Measurements from ENCODE around the gene PPIA.
A peak's percentile ranks its signal among the peaks of the same experiment; 100 is the strongest.
"Not testable (repeated sequence)": the region's sequence is repeated elsewhere in the genome, so short reads cannot be mapped to it uniquely, and the experiment has no call there.

Gene PPIA

DNA sequence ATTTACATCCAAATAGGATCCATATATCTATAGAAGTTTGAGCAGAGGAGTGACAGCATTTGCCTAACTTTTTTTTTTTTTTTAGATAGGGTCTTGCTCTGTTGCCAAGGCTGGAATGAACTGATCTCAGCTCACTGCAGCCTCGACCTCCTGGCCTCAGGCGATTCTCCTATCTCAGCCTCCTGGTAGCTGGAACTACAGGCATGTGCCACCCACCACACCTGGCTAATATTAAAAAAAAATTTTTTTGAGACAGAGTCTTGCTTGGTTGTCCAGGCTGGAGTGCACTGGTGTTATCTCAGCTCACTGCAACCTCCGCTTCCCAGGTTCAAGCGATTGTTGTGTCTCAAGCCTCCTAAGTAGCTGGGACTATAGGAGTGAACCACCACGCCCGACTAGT lies 15.1 kb downstream of the PPIA start:
- intact Hi-C loops (cut with DNase I) = no loop called here
- no peak for DNase-seq

DNA sequence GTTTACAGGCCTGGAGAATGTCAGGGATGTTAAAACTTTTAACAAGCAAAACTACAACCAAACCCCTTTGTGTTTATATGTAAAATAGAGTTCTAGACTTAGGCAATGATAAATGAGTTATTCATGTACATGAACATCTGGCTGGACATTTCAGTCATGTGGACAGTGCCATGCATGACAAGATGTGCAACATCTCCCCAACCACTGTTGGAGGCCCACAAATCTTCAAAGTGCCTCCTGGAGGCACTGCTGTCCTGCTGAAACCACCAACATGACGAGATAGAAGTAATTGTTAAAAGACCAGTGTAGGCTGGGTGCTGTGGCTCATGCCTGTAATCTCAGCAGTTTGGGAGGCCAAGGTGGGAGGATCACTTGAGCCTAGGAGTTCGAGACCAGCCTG lies 18.4 kb downstream of the PPIA start:
- intact Hi-C loops (cut with DNase I) = no loop called here
- no peak for DNase-seq

DNA sequence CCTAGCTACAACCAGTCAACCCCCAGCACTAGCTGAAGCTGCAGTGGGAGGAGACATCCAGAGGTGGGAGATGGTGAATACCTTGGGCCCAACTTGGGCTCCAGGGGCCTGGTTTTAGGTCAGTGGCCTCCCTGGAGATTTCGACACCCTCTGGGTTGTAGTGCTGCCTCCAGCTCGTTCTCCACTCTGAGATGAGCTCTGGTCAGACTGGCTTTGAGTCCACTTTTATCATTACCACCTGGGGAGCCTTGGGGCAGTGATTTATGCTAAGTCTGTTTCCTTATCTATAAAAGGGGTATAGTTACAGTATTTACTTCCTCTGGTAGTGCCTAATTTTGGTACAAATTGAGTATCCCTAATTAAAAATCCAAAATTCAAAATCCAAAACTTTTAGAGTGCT lies 22.8 kb downstream of the PPIA start:
- DNase-seq = no peak
- intact Hi-C loops (cut with DNase I) = no loop called here

DNA sequence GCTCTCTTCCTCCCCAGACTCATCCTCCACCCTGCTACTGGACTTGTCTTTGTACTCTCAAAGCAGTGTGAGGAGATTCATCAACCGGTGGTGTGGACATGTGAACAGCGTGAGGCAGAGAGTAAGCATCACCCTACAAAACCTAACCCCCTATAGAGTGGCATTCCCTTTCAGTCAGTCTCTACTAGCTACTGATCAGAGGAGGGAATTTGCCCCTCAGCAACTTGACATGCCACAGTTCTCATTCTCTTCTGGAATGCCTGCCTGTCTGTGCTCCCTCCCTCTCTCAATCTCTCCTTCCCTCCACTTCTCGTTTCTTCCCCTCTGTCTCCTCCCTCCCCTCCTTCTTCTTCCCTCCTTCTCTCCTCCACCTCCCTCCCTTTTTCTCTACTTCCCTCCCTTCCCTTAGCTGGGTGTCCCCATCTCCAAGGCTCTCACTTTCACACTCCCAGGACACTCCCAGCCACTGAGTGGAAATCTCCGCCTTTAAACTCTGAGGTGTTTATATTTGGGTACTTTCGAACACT lies 26.8 kb downstream of the PPIA start:
- intact Hi-C loops (cut with DNase I) = no loop called here
- no peak for DNase-seq

DNA sequence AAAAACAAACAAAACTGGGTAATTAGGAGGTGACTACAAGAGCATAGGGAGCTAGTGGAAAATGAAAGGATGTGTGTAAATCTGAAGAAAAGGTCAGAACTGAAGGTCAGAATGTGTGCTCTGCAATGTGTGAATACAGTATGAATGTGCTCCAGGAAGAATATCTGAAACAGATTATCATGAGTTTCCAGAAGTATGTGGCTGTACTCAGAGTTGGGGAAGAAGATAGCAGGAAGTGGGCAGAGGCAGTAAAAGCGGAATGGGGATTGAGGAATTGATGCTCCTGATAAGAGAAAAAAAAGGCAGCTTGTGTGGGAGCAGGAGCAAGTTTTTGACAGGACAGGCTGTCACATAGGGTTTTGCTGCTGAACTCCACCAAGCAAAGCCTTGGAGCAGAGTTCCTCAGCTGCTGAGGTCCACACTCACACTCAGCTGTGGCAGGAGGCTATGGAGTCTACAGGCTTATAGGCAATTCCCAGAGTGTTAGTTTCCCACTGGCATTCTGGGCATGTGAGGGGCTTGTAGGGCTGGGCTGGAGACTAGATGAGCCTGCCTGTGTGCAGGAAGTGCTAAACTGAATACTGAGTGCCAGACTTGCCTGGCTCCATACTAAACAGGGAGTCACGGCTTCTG lies 28.5 kb downstream of the PPIA start:
- no peak for DNase-seq
- intact Hi-C loops (cut with DNase I) = no loop called here

DNA sequence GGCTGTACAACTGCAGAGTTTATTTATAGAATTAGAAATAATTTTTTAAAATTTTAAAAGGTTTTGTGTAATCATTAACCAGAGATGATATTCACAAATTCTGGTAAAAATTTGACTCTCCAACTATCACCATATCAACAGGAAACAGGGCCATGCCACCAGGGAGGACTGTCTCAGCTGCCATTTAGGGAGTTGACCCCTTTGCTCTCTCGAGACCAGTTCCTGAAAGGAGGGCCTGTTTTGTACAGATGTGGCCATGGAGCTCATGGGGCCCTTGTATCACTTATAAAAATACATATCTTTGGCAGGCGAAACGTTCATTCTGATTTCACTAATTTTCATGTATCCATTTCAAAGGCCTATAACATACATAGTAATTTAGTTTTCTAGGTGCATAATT lies 31.1 kb downstream of the PPIA start:
- intact Hi-C loops (cut with DNase I) = no loop called here

DNA sequence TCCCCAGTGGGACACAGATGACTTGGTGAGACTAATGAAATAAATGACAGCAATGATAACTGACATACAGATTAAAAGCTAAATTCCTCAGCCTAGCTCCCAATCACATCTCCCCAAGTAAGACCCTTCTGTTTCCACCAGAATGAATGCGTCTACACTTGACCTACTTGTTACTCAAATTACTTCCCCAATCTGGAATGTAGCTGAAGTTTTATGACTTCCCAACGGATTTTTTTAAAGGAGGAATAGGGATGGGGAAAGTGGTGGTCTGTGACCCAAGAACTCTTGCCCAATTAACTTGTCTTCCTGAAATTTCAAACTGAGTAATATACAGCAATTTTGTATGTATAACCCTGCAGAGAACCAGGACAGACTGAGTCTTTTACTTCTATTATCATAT lies 42.3 kb downstream of the PPIA start:
- intact Hi-C loops (cut with DNase I) = no loop called here
- DNase-seq = no peak

More for the DNA sequence above, 31.1 kb downstream of the PPIA start:
- no peak for DNase-seq

DNA sequence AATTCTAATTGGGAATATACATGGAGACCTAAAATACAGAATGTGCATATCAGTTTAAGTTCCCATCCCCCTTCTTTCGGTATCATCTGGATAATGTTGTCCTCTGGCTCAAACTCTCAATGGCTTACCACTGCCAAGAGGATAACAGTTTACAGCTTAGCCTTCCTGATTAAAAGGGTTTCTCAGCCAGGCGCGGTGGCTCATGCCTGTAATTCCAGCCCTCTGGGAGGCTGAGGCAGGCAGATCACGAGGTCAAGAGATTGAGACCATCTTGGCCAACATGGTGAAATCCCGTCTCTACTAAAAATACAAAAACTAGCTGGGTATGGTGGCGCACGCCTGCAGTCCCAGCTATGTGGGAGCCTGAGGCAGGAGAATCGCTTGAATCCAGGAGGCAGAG lies 46.2 kb downstream of the PPIA start:
- intact Hi-C loops (cut with DNase I) = not testable (repeated sequence)

DNA sequence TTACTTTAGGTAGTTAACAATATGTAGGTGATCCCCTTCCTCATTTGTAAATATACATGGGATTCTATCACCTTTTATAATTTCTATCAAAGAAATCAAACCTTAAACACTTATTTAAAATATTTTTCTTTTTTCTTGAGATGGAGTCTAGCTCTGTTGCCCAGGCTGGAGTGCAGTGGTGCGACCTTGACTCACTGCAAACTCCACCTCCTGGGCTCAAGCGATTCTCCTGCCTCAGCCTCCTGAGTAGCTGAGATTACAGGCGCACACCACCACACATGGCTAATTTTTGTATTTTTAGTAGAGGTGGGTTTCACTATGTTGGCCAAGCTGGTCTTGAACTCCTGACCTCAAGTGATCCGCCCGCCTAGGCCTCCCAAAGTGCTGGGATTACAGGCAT lies 47.0 kb downstream of the PPIA start:
- intact Hi-C loops (cut with DNase I); DNase-seq: not testable (repeated sequence)

More for the DNA sequence above, 46.2 kb downstream of the PPIA start:
- not testable (repeated sequence) for DNase-seq

DNA sequence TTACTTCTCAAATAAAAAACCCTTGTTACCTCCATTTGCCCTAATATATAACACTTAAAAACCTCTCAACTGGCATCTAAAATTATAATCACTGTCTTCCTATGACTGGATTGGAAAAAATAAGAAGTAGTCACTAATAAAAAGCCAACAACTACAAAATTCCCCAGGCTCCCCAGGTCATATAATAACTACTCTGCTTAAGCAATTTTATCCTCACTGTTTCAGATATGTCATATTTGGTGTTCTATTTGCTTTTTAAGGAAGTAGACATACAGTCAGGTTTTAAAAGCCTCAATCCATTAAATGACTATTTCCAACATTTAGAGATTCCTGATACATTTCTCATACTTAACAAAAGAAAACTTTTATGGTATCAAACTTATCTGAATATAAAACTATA lies 49.0 kb downstream of the PPIA start:
- intact Hi-C loops (cut with DNase I) = loop anchor here (5.0 kb wide), 3 partner anchors 98 to 258 kb away; partner anchors contain the start of genes OGDH and ZMIZ2
- DNase-seq = no peak

DNA sequence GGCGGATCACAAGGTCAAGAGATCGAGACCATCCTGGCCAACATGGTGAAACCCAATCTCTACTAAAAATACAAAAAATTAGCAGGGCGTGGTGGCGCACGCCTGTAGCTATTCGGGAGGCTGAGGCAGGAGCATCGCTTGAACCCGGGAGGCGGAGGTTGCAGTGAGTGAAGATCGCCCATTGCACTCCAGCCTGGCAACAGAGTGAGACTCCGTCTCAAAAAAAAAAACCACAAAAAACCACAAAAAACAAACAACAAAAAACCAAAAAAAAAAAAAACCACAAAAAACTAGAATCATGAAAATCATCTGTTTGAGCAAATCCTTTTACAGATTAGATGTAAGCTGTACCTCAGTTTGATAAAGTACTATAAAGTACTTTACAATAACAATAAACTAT lies 49.9 kb downstream of the PPIA start:
- intact Hi-C loops (cut with DNase I) = loop anchor here (5.0 kb wide), 3 partner anchors 99 to 259 kb away; partner anchors contain the start of genes OGDH and ZMIZ2
- not testable (repeated sequence) for DNase-seq

DNA sequence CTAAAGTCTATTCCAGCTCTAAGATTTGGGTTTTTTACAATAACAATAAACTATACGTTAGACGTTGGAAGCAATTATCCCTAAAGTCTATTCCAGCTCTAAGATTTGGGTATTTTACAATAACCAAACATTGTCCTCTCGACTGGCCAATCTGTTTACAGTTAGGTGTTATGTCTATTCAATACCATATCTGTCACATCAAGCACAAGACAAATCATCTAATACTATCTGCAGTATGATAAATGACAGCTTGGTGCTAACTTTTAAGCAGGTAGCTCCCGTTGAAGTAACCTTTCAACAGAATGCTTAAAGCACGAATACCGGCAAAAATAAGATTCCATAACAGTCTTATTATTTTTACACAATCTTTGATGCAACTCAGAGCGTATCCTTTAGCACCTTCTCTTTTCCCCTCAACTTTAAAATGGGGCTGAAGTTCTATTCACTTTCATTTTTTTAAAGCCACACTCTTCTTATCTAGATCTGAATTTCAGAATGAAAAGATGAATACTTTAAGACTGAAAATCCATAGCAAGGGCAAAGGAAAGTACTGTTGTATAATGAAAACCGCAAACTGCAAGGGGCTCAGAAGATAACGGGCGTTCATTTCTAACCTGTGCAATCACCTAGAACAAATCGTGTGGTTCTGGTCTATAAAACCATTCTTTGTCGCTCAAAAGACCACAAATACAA lies 50.5 kb downstream of the PPIA start:
- intact Hi-C loops (cut with DNase I) = loop anchor here (5.0 kb wide), 3 partner anchors 100 to 260 kb away; partner anchors contain the start of genes OGDH and ZMIZ2
- DNase-seq = no peak

DNA sequence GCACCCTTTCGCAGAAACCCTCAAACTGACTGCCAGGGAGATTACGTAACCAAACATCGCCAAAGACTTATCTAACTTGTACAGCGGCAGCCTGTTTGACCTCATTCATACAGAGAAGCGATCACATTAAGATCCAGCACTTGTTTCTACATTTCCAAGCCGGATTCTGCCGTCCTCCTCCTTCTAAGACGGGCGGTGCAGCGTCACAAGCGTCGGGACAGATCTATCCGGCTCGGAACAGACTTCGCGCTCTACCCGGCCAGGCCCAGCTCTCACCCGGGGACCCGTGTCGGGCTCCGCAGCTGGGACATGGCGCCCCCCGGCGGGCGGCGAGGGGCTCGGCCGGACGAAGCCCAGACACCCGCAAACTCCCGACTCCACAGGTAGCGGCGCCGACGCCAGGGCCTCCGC lies 51.0 kb downstream of the PPIA start:
- intact Hi-C loops (cut with DNase I) = loop anchor here (5.0 kb wide), 3 partner anchors 100 to 260 kb away; partner anchors contain the start of genes OGDH and ZMIZ2
- peak; percentile 73 to 98 (median 81) for DNase-seq

DNA sequence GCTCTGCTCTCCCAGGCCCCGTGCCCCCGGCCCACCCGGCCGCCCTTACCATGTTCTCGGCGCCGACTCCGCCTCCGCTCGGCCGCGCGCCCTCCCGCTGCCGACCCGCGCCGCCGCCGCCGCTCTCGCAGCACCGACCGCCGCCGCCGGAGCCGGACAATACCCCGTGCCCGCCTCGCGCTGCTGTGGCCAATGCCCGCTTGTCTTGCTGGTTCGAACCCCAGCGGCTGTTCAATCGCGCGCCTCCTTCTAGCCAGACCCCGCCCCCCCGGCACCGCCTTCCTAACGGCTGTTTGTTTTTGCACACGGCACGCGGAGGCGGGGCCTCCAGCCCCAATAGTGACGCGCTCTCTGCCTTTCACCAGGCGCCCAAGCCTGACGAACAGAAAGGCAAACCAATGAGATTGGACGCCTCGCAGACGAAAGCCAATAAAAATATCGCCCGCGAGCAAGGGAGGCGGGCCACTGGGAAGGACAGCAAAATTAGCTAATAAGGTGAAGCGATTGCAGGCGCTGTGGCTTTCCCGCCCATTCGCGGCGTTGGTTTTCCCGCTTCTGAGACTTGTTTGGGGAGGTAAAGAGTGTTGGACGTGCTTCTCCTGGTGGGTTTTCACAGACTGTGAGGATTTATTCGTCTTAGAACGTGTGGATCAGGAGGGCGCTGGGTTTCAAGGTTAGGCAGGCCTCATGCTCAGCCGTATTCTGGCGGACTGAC lies 51.6 kb downstream of the PPIA start, which contains the start of gene H2AZ2:
Gene H2AZ2 (minus strand): TSS at position 168 of the 715 bp plus-strand sequence. CDS start 116 bp downstream, at position 52.
- intact Hi-C loops (cut with DNase I) = loop anchor here (2.0 to 5.0 kb wide), 4 partner anchors 51 to 261 kb away; partner anchors contain the start of genes OGDH, PPIA and ZMIZ2
- DNase-seq = peak; percentile 99 to 100 (median 100)

DNA sequence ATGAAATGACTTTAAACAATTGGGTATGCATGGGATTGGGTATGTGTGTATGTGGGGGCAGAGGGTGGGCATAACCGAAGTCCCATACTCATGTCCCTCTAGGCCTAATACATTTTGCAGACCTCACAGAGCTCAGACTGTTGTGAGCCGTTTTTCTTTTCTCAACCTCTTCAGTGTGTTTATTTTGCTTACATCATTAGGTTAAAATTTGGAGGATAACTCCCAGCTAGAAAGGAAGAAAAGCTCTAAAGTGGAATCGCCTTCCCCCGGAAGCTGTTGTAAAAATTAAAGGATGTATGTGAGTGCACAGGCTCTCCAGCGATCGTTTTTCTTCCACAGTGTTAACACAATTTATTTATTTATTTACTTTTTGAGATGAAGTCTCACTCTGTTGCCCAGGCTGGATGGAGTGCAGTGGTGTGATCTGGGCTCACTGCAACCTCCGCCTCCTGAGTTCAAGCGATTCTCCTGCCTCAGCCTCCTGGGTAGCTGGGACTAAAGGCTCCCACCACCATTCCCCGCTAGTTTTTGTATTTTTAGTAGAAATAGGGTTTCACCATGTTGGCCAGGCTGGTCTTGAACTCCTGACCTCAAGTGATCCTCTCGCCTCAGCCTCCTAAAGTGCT lies 52.9 kb downstream of the PPIA start:
- intact Hi-C loops (cut with DNase I) = loop anchor here (2.0 to 5.0 kb wide), 4 partner anchors 53 to 262 kb away; partner anchors contain the start of genes OGDH, PPIA and ZMIZ2
- no peak for DNase-seq

DNA sequence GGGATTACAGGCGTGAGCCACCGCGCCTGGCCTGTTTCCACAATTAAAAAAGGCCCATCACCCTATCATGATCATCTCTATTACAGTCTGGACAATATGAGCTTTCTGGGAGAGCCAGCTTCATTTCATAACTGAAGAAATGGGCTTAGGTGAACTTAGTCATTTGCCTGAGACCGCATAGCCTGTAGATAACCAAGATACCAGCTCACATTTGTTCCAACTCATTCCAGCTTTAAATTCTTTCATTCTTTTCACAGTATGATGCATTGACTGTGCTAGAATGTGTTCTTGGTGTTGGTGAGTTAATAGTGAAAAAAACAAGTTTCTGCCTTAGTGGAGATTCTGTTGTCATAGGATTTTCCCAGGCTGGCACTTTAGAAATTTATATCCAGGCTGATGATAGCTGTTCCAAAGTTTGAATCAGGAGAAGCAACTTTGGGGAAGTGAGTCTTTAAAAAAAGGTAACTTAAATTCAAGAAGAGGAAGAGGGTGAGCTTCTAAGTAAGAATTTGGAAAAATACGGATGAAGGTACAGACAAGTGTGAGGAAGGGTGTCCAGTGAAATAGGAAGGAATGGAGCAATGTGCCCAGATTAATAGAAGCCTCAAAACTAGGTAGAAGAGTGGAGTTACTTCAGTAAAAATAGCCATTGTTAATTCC lies 53.5 kb downstream of the PPIA start:
- DNase-seq = no peak
- intact Hi-C loops (cut with DNase I) = loop anchor here (2.0 to 10.0 kb wide), 5 partner anchors 53 to 263 kb away; partner anchors contain the start of genes OGDH, PPIA and ZMIZ2

DNA sequence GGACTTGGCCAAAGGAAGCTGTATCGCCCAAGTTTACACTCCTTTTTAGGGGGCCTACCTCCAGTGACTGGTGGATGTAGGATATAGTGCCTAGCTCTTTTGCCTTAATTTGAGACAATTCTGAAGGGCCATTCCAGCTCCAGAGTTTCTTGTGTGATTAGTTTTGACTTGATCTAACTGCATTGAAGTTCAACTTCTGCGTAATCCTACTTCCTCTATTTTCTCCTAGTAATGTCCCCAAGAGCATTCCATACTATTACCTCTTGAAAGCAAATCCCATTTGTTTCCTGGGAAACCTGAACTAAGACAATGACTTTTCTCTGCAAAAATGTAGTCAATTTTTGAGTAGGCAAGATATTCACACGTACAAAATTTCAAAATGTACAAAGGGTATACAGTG lies 56.1 kb downstream of the PPIA start:
- DNase-seq = no peak
- intact Hi-C loops (cut with DNase I) = loop anchor here (10.0 kb wide), 1 partner anchor 132 kb away; no protein-coding TSS in a partner anchor

All from posterior cingulate gyrus (tissue), 11 donors.